ENCODE data around the gene C22orf39. TPM values are rescaled to one million over a fixed set of nuclear protein-coding genes. Genes with fewer than 3 reads are reported as not detected.

C22orf39 gene
- polyA plus RNA-seq, 1 experiment, result 18.8 TPM

- Histone ChIP-seq H3K27ac (ENCODE audit: low read depth, low read length) (no peak overlapping the region), H3K4me3 (ENCODE audit: low read depth, low read length) (no peak overlapping the region; the same call in 1 of the 2 replicates), H3K27me3 (ENCODE audit: control insufficient read depth, insufficient read depth, low read length) (no peaks in the 10 kb centered on the region), H3K9me3 (ENCODE audit: control insufficient read depth, insufficient read depth, low read length) (no peaks in the 10 kb centered on the region; the same call in 1 of the 2 replicates)
- POLR2A ChIA-PET, result no interaction called here
- DNase-seq (ENCODE audit: low read depth, low spot score), result no peak
- TF ChIP-seq CTCF (IDR thresholded peaks at IDR 0.05; ENCODE audit: low read depth, low read length), result no peak
- CTCF ChIA-PET, result no interaction called here
Observed at GRCh38 chr22:19480789-19481188, 33.3 kb upstream of the C22orf39 start.

GRCh38 chr22:19480173-19480568, 32.7 kb upstream of the C22orf39 start:
- peak overlapping the region; percentile 83 for H3K4me3 ChIP-seq (ENCODE audit: low read depth, low read length)
- CTCF ChIA-PET, result interaction anchor here (3.8 kb wide), 1 partner anchor 150 kb away, joined by 26 read pairs; no protein-coding TSS in a partner anchor
- TF ChIP-seq CTCF (IDR thresholded peaks at IDR 0.05; ENCODE audit: low read depth, low read length), result no peak
- H3K27ac ChIP-seq (ENCODE audit: low read depth, low read length), result no peak overlapping the region
- no peak for DNase-seq (ENCODE audit: low read depth, low spot score)
- POLR2A ChIA-PET, result interaction anchor here (0.9 to 2.9 kb wide), 4 partner anchors 36 to 336 kb away, joined by 3 to 13 read pairs (median 5); partner anchors contain the start of genes ESS2, HIRA, MRPL40 and SLC25A1
- H3K27me3 ChIP-seq (ENCODE audit: control insufficient read depth, insufficient read depth, low read length), result no peaks in the 10 kb centered on the region
- H3K9me3 ChIP-seq (ENCODE audit: control insufficient read depth, insufficient read depth, low read length), result no peaks in the 10 kb centered on the region; the same call in 1 of the 2 replicates

- H3K9me3 ChIP-seq (ENCODE audit: control insufficient read depth, insufficient read depth, low read length), result no peaks in the 10 kb centered on the region; the same call in 1 of the 2 replicates
- H3K4me3 ChIP-seq (ENCODE audit: low read depth, low read length), result peak within 1 kb of the TSS; percentile 98
- POLR2A ChIA-PET, result interaction anchor here (0.7 to 2.9 kb wide), 7 partner anchors 35 to 1559 kb away, joined by 3 to 13 read pairs (median 3); partner anchors contain the start of genes ESS2, HIRA, MRPL40 and SLC25A1
- peak; percentile 96 for DNase-seq (ENCODE audit: low read depth, low spot score)
- peak within 1 kb of the TSS; percentile 99 for H3K27ac ChIP-seq (ENCODE audit: low read depth, low read length)
- no peaks in the 10 kb centered on the region for H3K27me3 ChIP-seq (ENCODE audit: control insufficient read depth, insufficient read depth, low read length)
- TF ChIP-seq CTCF (IDR thresholded peaks at IDR 0.05; ENCODE audit: low read depth, low read length), result no peak
- CTCF ChIA-PET, result interaction anchor here (3.8 kb wide), 1 partner anchor 150 kb away, joined by 26 read pairs; no protein-coding TSS in a partner anchor
Observed at GRCh38 chr22:19479355-19480172, 32.1 kb upstream of the C22orf39 start, which contains the start of gene CDC45. TSS of gene CDC45 (plus strand) at chr22:19479920. CDS start at chr22:19479969, 49 bp downstream.

- ChIA-PET CTCF (interaction anchor here (3.8 kb wide), 1 partner anchor 151 kb away, joined by 26 read pairs; no protein-coding TSS in a partner anchor), POLR2A (interaction anchor here (0.8 to 2.9 kb wide), 5 partner anchors 34 to 1560 kb away, joined by 3 to 13 read pairs (median 3); partner anchors contain the start of genes ESS2, HIRA and MRPL40)
- Histone ChIP-seq H3K27me3 (ENCODE audit: control insufficient read depth, insufficient read depth, low read length) (no peaks in the 10 kb centered on the region), H3K4me3 (ENCODE audit: low read depth, low read length) (peak within 1 kb of the TSS; percentile 98), H3K9me3 (ENCODE audit: control insufficient read depth, insufficient read depth, low read length) (no peaks in the 10 kb centered on the region; the same call in 1 of the 2 replicates), H3K27ac (ENCODE audit: low read depth, low read length) (peak within 1 kb of the TSS; percentile 99)
- TF ChIP-seq CTCF (IDR thresholded peaks at IDR 0.05; ENCODE audit: low read depth, low read length), result no peak
- DNase-seq (ENCODE audit: low read depth, low spot score), result peak; percentile 72
Observed at GRCh38 chr22:19478901-19479354, 31.4 kb upstream of the C22orf39 start, which contains the start of gene UFD1. TSS of gene UFD1 (minus strand) at chr22:19479193. CDS start at chr22:19479085, 108 bp downstream.

Measured in AG04450 (cell line).